NT2/D1 (cell line): ENCODE measurements around the gene ZNF792.
"Not testable (repeated sequence)": the region's sequence is repeated elsewhere in the genome, so short reads cannot be mapped to it uniquely, and the experiment has no call there.

Experiments used
- DNase-seq: peaks from one replicate; pipeline ENCODE4 v3.0.0-alpha.2; 2011; ENCODE audit warnings: low read depth, low spot score
- H3K27me3 ChIP-seq: 2 replicates; pipeline ENCODE4 v1.6.0; 2011; ENCODE audit warnings: mild to moderate bottlenecking; ENCODE audit not compliant: insufficient read length, insufficient read depth
- H3K36me3 ChIP-seq: 2 replicates; pipeline ENCODE4 v1.6.1; 2011; ENCODE audit warnings: mild to moderate bottlenecking, low read length, mixed read lengths; ENCODE audit not compliant: insufficient read depth, insufficient read length
- H3K4me1 ChIP-seq: 2 replicates; pipeline ENCODE4 v1.5.1; 2011; ENCODE audit not compliant: insufficient read depth, insufficient read length
- H3K4me3 ChIP-seq: 2 replicates; pipeline ENCODE4 v1.5.1; 2011; ENCODE audit warnings: low read depth; ENCODE audit not compliant: insufficient read length
- H3K9ac ChIP-seq: 2 replicates; pipeline ENCODE4 v1.6.0; 2011; ENCODE audit warnings: low read depth; ENCODE audit not compliant: insufficient read length
- H3K9me3 ChIP-seq: 2 replicates; pipeline ENCODE4 v1.5.1; 2011; ENCODE audit warnings: mild to moderate bottlenecking, low read length; ENCODE audit not compliant: insufficient read depth
- SUZ12 ChIP-seq: IDR thresholded peaks from 2 replicates; pipeline ENCODE4 v1.6.1; 2011; ENCODE audit not compliant: insufficient read length, insufficient read depth; ENCODE audit errors: extremely low read depth
- YY1 ChIP-seq: IDR thresholded peaks from 2 replicates; pipeline ENCODE4 v1.6.1; 2011; ENCODE audit not compliant: insufficient read length, insufficient read depth
- ZNF274 ChIP-seq: IDR thresholded peaks from 2 replicates; pipeline ENCODE4 v1.6.1; 2011; ENCODE audit warnings: mild to moderate bottlenecking, low read depth, low read length

The ZNF792 gene

DNA sequence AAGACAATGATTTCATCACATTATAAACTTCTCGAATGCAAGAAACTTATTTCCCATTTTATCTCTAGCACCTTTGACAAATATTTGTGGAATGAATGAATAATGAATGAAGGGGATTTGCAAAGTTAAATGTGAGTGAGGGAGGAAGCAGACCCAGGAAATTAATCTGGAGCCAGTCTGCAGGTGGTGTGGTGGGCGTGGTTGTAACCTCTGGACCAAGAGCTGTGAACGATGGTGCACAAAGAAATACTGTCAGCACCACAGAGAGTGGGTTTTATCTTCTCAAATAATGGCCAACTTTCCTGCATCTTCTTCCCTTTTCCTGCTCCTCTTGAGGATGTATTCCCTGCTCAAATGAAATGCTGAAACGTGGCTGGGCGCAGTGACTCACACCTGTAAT lies 11.0 kb upstream of the ZNF792 start:
- Histone ChIP-seq H3K4me3 (no peak overlapping the region), H3K9ac (no peak overlapping the region), H3K9me3 (peaks cover 24% of the 10 kb centered on the region; the same call in 1 of the 2 replicates), H3K27me3 (no peaks in the 10 kb centered on the region), H3K4me1 (no peaks in the 10 kb centered on the region), H3K36me3 (no peaks in the 10 kb centered on the region)
- no peak for DNase-seq
- TF ChIP-seq SUZ12 (no peak), YY1 (no peak), ZNF274 (no peak)

DNA sequence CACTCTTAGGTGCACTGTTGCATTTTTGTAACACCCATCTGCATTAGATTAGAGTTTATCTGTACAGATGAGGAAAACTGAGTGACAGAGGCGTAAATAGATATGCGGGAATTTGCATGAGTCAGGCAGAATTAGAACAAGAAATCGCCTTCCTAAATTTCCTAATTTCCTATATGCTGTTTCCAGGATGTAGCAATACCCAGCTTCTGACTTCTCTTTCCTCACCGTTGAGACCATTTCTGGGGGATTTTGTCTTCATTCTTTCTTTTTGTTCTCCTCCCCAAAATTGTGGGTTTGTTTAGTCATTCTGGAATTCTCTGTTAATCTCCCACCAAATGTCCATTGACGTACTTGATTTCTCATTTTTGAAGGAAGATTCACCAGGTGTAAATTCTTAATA lies 10.6 kb upstream of the ZNF792 start:
- H3K36me3 ChIP-seq, result no peaks in the 10 kb centered on the region
- H3K9me3 ChIP-seq, result peaks cover 28% of the 10 kb centered on the region; the same call in 1 of the 2 replicates
- H3K9ac ChIP-seq, result no peak overlapping the region
- H3K4me1 ChIP-seq, result no peaks in the 10 kb centered on the region
- H3K27me3 ChIP-seq, result no peaks in the 10 kb centered on the region
- TF ChIP-seq SUZ12, result no peak
- no peak for TF ChIP-seq YY1
- no peak for TF ChIP-seq ZNF274
- H3K4me3 ChIP-seq, result no peak overlapping the region
- no peak for DNase-seq

DNA sequence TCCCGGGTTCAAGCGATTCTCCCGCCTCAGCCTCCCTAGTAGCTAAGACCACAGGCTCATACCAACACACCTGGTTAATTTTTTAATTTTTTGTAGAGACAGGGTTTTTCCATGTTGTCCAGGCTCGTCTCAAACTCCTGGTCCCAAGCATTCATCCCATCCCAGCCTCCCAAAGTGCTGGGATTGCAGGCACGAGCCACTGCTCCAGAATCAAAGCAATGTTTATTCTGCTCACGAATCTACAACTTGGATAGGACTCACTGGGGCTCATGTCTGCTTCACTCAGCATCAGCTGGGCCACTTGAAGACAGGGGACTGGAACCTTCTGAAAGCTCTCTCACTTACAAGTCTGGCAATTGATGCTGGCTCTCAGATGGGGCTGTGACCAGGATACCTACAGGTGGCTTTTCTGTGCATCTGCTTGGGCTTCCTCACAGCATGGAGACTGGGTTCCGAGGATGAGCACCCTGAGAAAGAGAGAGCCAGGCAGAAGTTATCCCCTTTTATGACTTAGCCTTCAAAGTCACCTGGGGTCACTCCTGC lies 8.2 kb upstream of the ZNF792 start:
- Histone ChIP-seq H3K4me3 (no peak overlapping the region), H3K9me3 (peaks cover 44% of the 10 kb centered on the region; the same call in 1 of the 2 replicates), H3K36me3 (no peaks in the 10 kb centered on the region), H3K4me1 (no peaks in the 10 kb centered on the region), H3K9ac (no peak overlapping the region), H3K27me3 (no peaks in the 10 kb centered on the region)
- no peak for TF ChIP-seq SUZ12
- TF ChIP-seq ZNF274, result no peak
- TF ChIP-seq YY1, result no peak
- DNase-seq, result no peak

DNA sequence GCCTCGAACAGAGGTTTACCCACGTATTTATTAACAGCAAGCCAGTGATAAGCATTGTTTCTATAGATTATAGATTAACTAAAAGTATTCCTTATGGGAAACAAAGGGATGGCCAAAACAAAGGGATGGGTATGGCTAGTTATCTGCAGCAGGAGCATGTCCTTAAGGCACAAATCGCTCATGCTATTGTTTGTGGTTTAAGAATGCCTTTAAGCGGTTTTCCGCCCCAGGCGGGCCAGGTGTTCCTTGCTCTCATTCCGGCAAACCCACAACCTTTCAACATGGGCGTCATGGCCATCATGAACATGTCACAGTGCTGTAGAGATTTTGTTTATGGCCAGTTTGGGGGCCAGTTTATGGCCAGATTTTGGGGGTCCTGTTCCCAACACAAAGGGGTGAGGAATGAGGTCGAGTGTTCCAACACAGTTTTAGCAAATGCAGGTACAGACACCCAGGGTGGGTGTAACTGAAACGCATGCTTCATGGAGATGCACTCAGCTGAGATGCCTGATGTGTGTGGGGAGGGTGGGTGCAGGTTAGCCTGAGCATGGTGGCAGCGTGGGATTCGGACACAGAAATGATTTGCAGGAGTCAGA lies 6.3 kb upstream of the ZNF792 start:
- H3K9me3 ChIP-seq, result peaks cover 39% of the 10 kb centered on the region; the same call in 1 of the 2 replicates
- not testable (repeated sequence) for H3K36me3 ChIP-seq, H3K4me1 ChIP-seq, H3K4me3 ChIP-seq, H3K9ac ChIP-seq, DNase-seq, H3K27me3 ChIP-seq

DNA sequence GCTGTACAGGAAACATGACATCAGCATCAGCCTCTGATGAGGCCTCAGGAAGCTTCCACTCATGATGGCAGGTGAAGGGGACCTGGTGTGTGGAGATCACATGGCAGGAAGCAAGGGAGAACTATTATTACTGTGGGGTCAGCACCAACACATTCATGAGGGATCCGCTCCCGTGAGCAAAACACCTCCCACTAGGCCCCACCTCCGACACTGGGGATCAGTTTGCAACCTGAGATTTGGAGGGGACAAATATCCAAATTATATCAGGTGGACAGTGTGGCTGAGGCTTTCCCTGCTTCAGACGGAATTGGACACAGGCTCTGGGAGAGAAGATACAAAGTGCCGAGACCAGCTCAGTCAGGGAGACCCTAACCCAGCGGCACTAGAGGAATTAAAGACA lies 5.7 kb upstream of the ZNF792 start:
- TF ChIP-seq YY1 (no peak), SUZ12 (no peak), ZNF274 (no peak)
- peaks cover 39% of the 10 kb centered on the region; the same call in 1 of the 2 replicates for H3K9me3 ChIP-seq

DNA sequence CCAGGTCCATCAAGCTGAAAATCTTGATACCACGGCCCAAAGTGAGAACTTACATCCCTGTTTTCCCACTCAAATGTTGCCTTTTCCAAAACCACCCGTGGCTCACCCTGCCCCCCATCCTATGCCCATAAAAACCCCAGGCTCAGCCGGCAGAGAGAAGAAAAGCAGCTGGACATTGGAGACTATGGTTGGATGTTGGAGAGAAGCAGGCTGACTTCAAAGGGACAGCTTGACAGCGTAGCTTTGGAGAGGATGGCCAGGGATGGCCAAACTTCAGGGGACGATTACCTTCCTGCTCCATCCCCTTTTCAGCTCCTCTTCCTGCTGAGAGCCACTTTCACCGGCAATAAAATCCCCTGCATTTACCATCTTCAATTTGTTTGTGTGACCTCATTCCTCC lies 3.5 kb upstream of the ZNF792 start:
- TF ChIP-seq SUZ12 (no peak), YY1 (no peak), ZNF274 (no peak)
- Histone ChIP-seq H3K9ac (no peak overlapping the region), H3K36me3 (no peaks in the 10 kb centered on the region), H3K4me1 (no peaks in the 10 kb centered on the region), H3K4me3 (no peak overlapping the region), H3K9me3 (peaks cover 39% of the 10 kb centered on the region; the same call in 1 of the 2 replicates), H3K27me3 (peaks cover 12% of the 10 kb centered on the region)
- no peak for DNase-seq

More for the DNA sequence above, 5.7 kb upstream of the ZNF792 start:
- H3K36me3 ChIP-seq, result no peaks in the 10 kb centered on the region
- H3K4me1 ChIP-seq, result no peaks in the 10 kb centered on the region
- H3K27me3 ChIP-seq, result no peaks in the 10 kb centered on the region
- no peak overlapping the region for H3K9ac ChIP-seq
- no peak for DNase-seq
- H3K4me3 ChIP-seq, result no peak overlapping the region

DNA sequence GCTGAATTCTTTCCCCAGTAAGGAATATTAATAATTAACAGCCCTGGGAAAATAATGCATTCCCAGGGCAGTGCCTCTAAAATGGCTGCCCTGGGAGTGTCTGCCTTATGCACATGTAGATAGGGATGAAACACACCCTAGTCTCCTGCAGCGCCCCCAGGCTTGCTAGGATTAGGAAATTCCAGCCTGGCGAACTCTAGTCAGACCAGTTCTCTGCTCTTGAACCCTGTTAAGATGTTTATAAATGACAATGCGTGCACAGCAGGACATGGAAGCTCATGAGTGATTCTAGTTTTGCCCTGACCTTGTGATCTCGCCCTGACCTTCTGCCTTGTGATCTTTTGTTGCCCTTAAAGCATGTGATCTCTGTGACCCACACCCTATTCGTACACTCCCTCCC lies 1.5 kb upstream of the ZNF792 start:
- H3K36me3 ChIP-seq, H3K4me1 ChIP-seq, H3K4me3 ChIP-seq, H3K9ac ChIP-seq: not testable (repeated sequence)
- peaks cover 13% of the 10 kb centered on the region for H3K27me3 ChIP-seq
- DNase-seq, result peak; percentile 6
- peaks cover 34% of the 10 kb centered on the region; the same call in 1 of the 2 replicates for H3K9me3 ChIP-seq
